K562 (cell line): ENCODE results near the gene PPFIA1.

Experiments used
- MTA2 ChIP-seq: fragments of 450-650 bp; IDR thresholded peaks from 2 replicates; pipeline ENCODE4 v1.6.1; 2016; ENCODE audit warnings: low read depth
- NR2C2 ChIP-seq, 2 experiments: fragments of 200-800 bp in 1 of 2; sonication (Bioruptor generic) in 1 of 2; sonication (generic) in 1 of 2; formaldehyde crosslinking in 1 of 2; IDR thresholded peaks; 2 replicates each; pipeline versions ENCODE4 v1.6.1 to v1.8.0; 2016 to 2022; ENCODE audit warnings: mild to moderate bottlenecking in 1 of 2, missing compliant biosample characterization in 1 of 2, missing genetic modification characterization in 1 of 2, missing genetic modification reagents in 1 of 2

GRCh38 chr11:70240337-70240736, 30.2 kb upstream of the PPFIA1 start:
- TF ChIP-seq MTA2 = no peak
- TF ChIP-seq NR2C2 (CRISPR knock-in tag; IDR thresholded peaks at IDR 0.05) = no peak
- TF ChIP-seq NR2C2 (tag; IDR thresholded peaks at IDR 0.05) = no peak
